ENCODE results near the gene RNF103.
"Not testable (repeated sequence)": the region's sequence is repeated elsewhere in the genome, so short reads cannot be mapped to it uniquely, and the experiment has no call there.

RNF103 gene

DNA sequence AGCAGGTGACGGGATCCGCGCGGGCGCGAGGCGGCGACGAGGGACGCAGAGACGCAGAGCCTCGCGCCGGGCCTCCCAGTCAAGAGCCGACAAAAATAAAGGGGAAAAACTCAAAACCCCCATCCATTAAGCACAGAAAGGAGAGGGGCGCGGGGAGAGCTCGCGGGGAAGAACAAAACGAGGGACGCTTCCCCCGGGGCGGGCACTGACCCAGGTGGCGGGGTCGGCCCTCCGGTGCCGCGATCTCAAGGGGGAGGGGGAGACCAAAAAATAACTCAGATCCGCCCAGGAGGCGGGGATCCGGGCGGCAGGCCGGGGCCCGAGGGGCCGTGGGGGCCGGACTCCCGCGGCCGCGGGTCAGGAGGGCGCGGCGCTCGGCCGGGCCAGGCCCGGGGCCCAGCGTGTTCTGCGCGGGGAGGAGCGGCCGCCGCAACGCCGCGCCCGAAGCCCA is 597 bp downstream of the RNF103 start:
- DNase-seq (ENCODE audit: low spot score) = peak; percentile 62

DNA sequence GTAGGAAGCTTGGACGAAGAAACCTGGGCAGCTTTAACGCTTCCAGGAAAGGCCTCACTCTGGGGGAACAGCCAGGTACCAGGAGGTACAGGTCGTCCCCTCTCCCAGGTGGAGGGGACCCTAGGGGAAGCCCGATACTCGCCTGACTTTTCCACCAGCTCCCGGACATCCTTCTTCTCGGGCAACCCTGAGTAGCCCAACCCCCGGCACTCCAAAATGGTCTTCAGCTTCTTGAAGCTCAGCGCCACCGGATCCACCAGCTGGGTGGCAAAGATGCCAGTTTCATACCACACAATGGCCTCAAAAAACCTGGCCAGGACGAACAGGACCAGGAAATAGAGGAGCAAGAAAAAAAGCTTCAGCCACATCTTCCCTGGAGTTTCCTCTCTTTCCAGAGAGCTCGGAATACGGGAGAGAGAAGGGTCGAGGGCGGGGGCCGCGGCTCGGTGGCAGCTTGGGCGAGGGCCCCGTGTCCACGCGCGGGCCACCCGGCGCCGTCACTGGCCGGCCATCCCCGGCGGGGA is 1.1 kb downstream of the RNF103 start:
- peak; percentile 55 for DNase-seq (ENCODE audit: low spot score)

GRCh38 chr2:86621280-86621943 is 2.3 kb downstream of the RNF103 start:
- DNase-seq (ENCODE audit: low spot score) = peak; percentile 67

DNA sequence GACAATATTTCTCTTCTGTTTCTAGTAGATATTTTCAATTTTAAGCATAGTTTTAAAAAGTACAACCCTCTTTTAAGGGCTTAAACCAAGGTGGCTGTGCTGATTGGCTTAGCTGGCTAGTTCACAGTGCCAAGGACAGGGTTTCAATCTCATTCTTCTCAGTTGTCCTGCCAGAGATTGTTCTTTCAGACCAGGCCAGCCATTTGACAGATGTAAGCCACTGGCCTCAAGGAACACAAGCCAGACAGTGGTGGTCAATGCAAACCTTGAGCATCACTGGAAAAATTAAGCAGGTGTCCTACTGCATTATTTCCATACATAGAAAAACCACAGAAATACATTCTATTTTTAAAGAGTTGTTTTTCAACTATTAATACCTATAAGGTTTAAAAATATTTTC is 5.9 kb downstream of the RNF103 start:
- DNase-seq (ENCODE audit: low spot score) = no peak

DNA sequence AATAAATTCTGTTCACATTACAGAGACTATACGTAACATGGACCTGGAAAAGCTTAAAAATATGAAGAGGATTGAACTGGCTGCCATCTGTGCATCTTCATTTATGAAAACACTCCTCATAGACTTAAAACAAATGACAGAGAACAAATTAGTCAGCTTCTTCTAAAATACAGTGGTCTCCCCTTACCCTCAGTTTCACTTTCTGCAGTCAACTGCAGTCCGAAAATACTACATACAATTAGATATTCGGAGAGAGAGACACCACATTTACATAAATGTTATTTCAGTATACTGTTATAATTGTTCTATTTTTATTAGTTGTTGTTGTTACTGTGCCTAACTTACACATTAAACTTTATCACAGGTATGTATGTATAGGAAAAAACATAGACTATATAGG is 6.5 kb downstream of the RNF103 start:
- DNase-seq (ENCODE audit: low spot score) = no peak

DNA sequence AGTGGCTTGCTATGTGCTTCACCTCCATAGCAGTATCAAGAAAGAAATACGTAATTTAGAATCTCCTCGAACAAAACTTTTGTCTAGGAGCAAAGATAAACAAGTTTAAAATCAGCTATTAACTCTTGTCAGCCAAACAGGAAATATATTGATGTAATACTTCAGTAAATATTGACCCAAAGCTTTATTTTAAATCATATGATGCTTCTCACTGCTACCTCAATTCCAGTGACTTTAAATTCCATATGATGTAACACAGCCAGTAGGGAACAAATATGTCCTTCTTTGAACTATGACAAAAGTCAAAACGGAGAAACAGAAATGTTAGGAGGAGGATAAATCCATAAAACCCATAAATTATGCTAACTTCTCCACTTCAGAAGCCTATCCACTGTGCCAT is 7.2 kb downstream of the RNF103 start:
- DNase-seq (ENCODE audit: low spot score) = no peak

- DNase-seq (ENCODE audit: low spot score) = no peak
These were observed 8.1 kb downstream of the RNF103 start for GRCh38 chr2:86615596-86615995.

DNA sequence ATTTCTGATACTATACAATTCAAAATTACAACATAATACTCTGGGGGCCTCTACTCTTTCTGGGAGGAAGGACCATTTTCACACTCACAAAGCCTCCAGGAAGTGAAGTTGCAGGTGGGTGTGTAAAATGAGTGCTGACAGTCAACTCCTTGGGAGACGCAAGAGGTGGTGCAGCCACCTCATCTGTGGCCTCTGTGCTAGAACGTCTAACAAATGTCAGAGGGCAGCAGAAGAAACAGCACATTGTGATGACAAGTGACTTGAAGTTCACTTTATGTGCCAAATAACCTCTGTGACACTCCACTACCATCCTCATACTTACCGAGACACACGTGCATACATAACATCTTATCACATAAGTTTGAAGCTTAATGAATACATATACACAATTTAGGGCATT is 10.2 kb downstream of the RNF103 start:
- DNase-seq (ENCODE audit: low spot score) = no peak

DNA sequence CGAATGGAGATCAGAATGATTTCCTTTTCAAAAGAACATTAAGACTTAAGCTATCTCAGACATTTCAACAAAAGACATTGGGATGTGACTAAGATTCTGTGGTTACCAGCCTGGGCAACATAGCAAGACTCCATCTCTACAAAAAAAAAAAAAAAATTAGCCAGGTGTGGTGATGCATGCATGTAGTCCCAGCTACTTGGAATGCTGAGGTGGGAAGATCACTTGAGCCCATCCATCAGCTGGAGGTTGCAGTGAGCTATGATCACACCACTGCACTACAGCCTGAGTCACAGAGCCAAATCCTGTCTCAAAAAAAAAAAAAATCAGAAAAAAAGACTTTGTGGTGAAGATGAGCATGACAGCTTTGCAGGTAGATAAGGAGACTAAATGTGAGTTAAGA is 12.8 kb downstream of the RNF103 start:
- no peak for DNase-seq (ENCODE audit: low spot score)

GRCh38 chr2:86608832-86609410 is 14.7 kb downstream of the RNF103 start:
- DNase-seq (ENCODE audit: low spot score) = no peak

DNA sequence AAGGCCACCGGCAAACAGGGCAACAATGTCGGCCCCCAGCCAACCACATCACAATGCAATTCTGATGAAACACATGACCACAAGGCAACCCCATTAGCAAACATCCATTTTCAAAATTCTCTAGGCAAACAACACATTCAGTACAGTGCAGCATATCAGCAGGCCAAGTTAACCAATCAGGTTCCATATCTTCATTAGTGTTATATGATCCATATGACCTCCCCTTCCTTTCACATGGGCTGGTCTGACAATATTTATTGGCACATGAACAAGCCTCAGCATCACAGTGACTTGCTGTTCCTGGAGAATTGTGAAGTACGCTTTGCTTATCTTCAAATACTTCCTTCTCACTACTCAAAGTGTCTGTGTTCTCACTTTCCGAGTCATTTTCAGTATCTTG is 19.8 kb downstream of the RNF103 start:
- DNase-seq (ENCODE audit: low spot score) = no peak

GRCh38 chr2:86598966-86599365 is 24.7 kb downstream of the RNF103 start:
- no peak for DNase-seq (ENCODE audit: low spot score)

GRCh38 chr2:86596118-86596517 is 27.5 kb downstream of the RNF103 start:
- DNase-seq (ENCODE audit: low spot score) = no peak

DNA sequence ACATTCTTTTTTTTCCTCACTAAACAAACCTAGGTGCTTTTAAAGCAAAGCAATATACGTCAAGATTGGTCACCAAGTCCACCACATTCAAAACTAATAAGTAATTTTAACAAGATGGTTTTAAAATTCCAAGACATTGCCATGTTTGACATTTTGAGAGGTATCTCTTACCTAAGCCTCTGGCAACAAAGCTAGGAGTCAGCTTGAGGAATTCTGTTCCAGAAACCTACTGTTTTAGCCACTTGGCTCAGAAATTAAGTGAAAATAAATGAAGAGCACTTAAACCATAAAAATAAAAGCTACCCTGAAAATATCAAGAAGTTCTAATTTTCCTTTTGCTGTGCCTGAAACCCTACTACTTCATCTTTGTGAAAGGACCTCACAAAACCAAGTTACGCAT is 30.4 kb downstream of the RNF103 start:
- no peak for DNase-seq (ENCODE audit: low spot score)

GRCh38 chr2:86592547-86593230 is 31.0 kb downstream of the RNF103 start:
- no peak for DNase-seq (ENCODE audit: low spot score)

DNA sequence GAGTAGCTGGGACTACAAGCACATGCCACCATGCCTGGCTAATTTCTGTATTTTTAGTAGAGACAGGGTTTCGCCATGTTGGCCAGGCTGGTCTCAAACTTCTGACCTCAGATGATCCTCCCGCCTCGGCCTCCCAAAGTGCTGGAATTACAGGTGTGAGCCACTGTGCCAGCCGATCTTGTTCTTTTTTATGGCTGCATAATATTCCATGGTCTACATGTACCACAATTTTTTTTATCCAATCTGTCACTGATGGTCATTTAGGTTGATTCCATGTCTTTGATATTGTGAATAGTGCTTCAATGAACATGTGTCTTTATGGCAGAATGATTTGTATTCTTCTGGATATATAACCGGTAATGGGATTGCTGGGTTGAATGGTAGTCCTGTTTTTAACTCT is 34.0 kb downstream of the RNF103 start:
- not testable (repeated sequence) for DNase-seq (ENCODE audit: low spot score)

GRCh38 chr2:86584151-86584913 is 39.3 kb downstream of the RNF103 start:
- DNase-seq (ENCODE audit: low spot score) = no peak

DNA sequence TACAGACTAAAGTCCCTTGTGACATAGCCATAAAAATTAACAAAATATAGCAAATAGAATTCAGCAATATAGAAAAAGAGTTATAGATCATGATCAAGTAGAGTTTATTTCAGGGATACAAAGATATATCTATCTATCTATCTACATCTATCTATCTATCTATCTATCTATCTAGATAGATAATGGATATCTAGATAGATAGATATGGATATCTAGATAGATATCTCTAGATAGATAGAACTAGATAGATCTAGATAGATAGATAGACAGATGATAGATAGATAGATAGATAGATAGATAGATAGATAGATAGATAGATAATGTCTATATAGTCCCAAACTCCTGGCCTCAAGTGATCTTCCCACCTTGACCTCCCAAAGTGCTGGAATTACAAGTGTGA is 43.1 kb downstream of the RNF103 start:
- no peak for DNase-seq (ENCODE audit: low spot score)

GRCh38 chr2:86577817-86578456 is 45.7 kb downstream of the RNF103 start:
- no peak for DNase-seq (ENCODE audit: low spot score)

- no peak for DNase-seq (ENCODE audit: low spot score)
These were observed 53.6 kb downstream of the RNF103 start for GRCh38 chr2:86570059-86570458.

- DNase-seq (ENCODE audit: low spot score) = no peak
These were observed 56.9 kb downstream of the RNF103 start for GRCh38 chr2:86566821-86567190.

Measured in NAMALWA (cell line).